H1 (cell line): ENCODE measurements around the gene UBE2O. TPM values are rescaled to one million over a fixed set of nuclear protein-coding genes. Genes with fewer than 3 reads are reported as not detected.

ENCODE experiments used
- CTCF ChIA-PET: fragments of 300-600 bp; sonication (Branson Sonifier 250); formaldehyde crosslinking; loops from one replicate; lab custom pipeline; 2021; ENCODE audit not compliant: partially characterized antibody; lab: Charles Lee
- POLR2A ChIA-PET: fragments of 300-600 bp; sonication (Branson Sonifier 250); formaldehyde crosslinking; loops from one replicate; lab custom pipeline; 2021; ENCODE audit warnings: inconsistent platforms; ENCODE audit not compliant: partially characterized antibody; lab: Charles Lee
- DNase-seq, 2 experiments: peaks; one replicate each; pipeline versions ENCODE4 v3.0.0 to v3.0.0-alpha.2; 2010 to 2022; ENCODE audit warnings: low spot score in 2 of 2, low read depth in 1 of 2, mixed read lengths in 1 of 2
- FAIRE-seq: peaks from 2 replicates; lab custom pipeline; 2011; peaks lifted over from hg19 to GRCh38; lab: Jason Lieb, UNC
- H2AFZ ChIP-seq: 2 replicates; pipeline ENCODE4 v1.8.1; 2012; ENCODE audit warnings: low read length, inconsistent platforms
- H2AK5ac ChIP-seq: 2 replicates; pipeline ENCODE4 v1.6.1; 2013; ENCODE audit warnings: low read depth, low read length
- H2BK120ac ChIP-seq: replicated peaks from 2 replicates; pipeline ENCODE3; 2013; ENCODE audit warnings: low read depth, low read length, inconsistent platforms
- H2BK12ac ChIP-seq: 2 replicates; pipeline ENCODE4 v1.6.1; 2013; ENCODE audit warnings: low read depth, low read length
- H2BK15ac ChIP-seq: 2 replicates; pipeline ENCODE4 v1.6.1; 2013; ENCODE audit warnings: low read length
- H2BK20ac ChIP-seq: 2 replicates; pipeline ENCODE4 v1.6.1; 2013; ENCODE audit warnings: low read length
- H2BK5ac ChIP-seq: 2 replicates; pipeline ENCODE4 v1.6.1; 2013; ENCODE audit warnings: low read depth, low read length
- H3K14ac ChIP-seq: 2 replicates; pipeline ENCODE4 v1.6.1; 2013; ENCODE audit warnings: inconsistent platforms; ENCODE audit not compliant: insufficient read length
- H3K18ac ChIP-seq: 2 replicates; pipeline ENCODE4 v1.6.1; 2013; ENCODE audit warnings: low read length; ENCODE audit errors: extremely low read depth
- H3K23ac ChIP-seq: 2 replicates; pipeline ENCODE4 v1.6.1; 2013; ENCODE audit warnings: inconsistent platforms; ENCODE audit not compliant: insufficient read length
- H3K23me2 ChIP-seq: 2 replicates; pipeline ENCODE4 v1.6.1; 2013; ENCODE audit warnings: low read depth, low read length
- H3K27ac ChIP-seq: 2 replicates; pipeline ENCODE4 v1.6.1; 2011; ENCODE audit warnings: low read depth, low read length, inconsistent platforms
- H3K27me3 ChIP-seq, 4 experiments: replicated peaks in 1 of 4; 1 replicate in 1 of 4; 2 replicates in 3 of 4; pipeline versions ENCODE4 v1.6.1 to v1.8.1; 2011 to 2013; ENCODE audit warnings: low read length in 3 of 4, mild to moderate bottlenecking in 3 of 4, inconsistent platforms in 2 of 4, mixed read lengths in 2 of 4, moderate library complexity in 1 of 4; ENCODE audit not compliant: control insufficient read depth in 3 of 4, insufficient read depth in 3 of 4; ENCODE audit errors: extremely low read depth in 1 of 4
- H3K36me3 ChIP-seq, 4 experiments: 2 replicates each; pipeline versions ENCODE4 v1.6.1 to v1.8.1; 2011 to 2013; ENCODE audit warnings: mild to moderate bottlenecking in 4 of 4, low read length in 3 of 4, moderate library complexity in 2 of 4, control low read depth in 1 of 4, inconsistent platforms in 1 of 4; ENCODE audit not compliant: insufficient read depth in 4 of 4, control insufficient read depth in 2 of 4
- H3K4ac ChIP-seq: replicated peaks from 2 replicates; pipeline ENCODE3; 2013; ENCODE audit warnings: low read length, low read depth, mixed read lengths, inconsistent platforms; ENCODE audit not compliant: insufficient read length
- H3K4me1 ChIP-seq, 4 experiments: replicated peaks in 1 of 4; 1 replicate in 1 of 4; 2 replicates in 3 of 4; pipeline versions ENCODE4 v1.6.1 to v1.8.1; 2011 to 2013; ENCODE audit warnings: low read length in 3 of 4, inconsistent platforms in 2 of 4, mixed read lengths in 1 of 4; ENCODE audit not compliant: insufficient read depth in 4 of 4, control insufficient read depth in 3 of 4
- H3K4me2 ChIP-seq, 2 experiments: 2 replicates each; pipeline versions ENCODE4 v1.6.1 to v1.8.1; 2011 to 2013; ENCODE audit warnings: low read depth in 2 of 2, low read length in 2 of 2, control low read depth in 1 of 2, inconsistent platforms in 1 of 2, mild to moderate bottlenecking in 1 of 2; ENCODE audit not compliant: insufficient read depth in 1 of 2
- H3K4me3 ChIP-seq, 4 experiments: fragments of 200-600, 300-600 bp in 1 of 4; sonication (generic), shearing (Covaris generic), sonication (Bioruptor Twin) in 1 of 4; 2 replicates each; pipeline versions ENCODE4 v1.5.1 to v1.8.1; 2011 to 2016; ENCODE audit warnings: low read length in 4 of 4, low read depth in 3 of 4, control low read depth in 2 of 4, inconsistent platforms in 2 of 4, mild to moderate bottlenecking in 2 of 4, mixed read lengths in 1 of 4, moderate library complexity in 1 of 4; ENCODE audit not compliant: insufficient read depth in 2 of 4; ENCODE audit errors: extremely low read depth in 1 of 4
- H3K56ac ChIP-seq: replicated peaks from 2 replicates; pipeline ENCODE3; 2013; ENCODE audit warnings: low read depth, mild to moderate bottlenecking, mixed read lengths, low read length, inconsistent platforms; ENCODE audit not compliant: insufficient read length
- H3K79me1 ChIP-seq: 2 replicates; pipeline ENCODE4 v1.6.1; 2013; ENCODE audit warnings: low read depth, low read length, control low read depth
- H3K79me2 ChIP-seq, 2 experiments: 2 replicates each; pipeline versions ENCODE4 v1.6.1 to v1.8.1; 2012 to 2013; ENCODE audit warnings: low read length in 2 of 2, mild to moderate bottlenecking in 2 of 2, inconsistent platforms in 1 of 2; ENCODE audit not compliant: insufficient read depth in 2 of 2, control insufficient read depth in 1 of 2
- H3K9ac ChIP-seq, 4 experiments: replicated peaks in 1 of 4; 1 replicate in 1 of 4; 2 replicates in 3 of 4; pipeline versions ENCODE4 v1.6.1 to v1.8.1; 2011 to 2013; ENCODE audit warnings: low read depth in 3 of 4, low read length in 3 of 4, control low read depth in 2 of 4, mild to moderate bottlenecking in 2 of 4, moderate library complexity in 2 of 4, inconsistent platforms in 1 of 4; ENCODE audit errors: extremely low read depth in 1 of 4
- H3K9me3 ChIP-seq, 2 experiments: 2 replicates each; pipeline versions ENCODE4 v1.6.1 to v1.8.1; 2012 to 2013; ENCODE audit warnings: mild to moderate bottlenecking in 2 of 2, moderate library complexity in 2 of 2, control low read depth in 1 of 2, inconsistent platforms in 1 of 2, low read depth in 1 of 2, low read length in 1 of 2, mixed read lengths in 1 of 2; ENCODE audit not compliant: insufficient read depth in 2 of 2
- H4K20me1 ChIP-seq, 2 experiments: replicated peaks in 1 of 2; 2 replicates each; pipeline versions ENCODE3 to v1.8.1; 2011 to 2013; ENCODE audit warnings: inconsistent platforms in 2 of 2, low read length in 2 of 2, mild to moderate bottlenecking in 1 of 2; ENCODE audit not compliant: insufficient read depth in 2 of 2, control insufficient read depth in 1 of 2
- H4K5ac ChIP-seq: 2 replicates; pipeline ENCODE4 v1.6.1; 2013; ENCODE audit warnings: low read length, low read depth, mixed read lengths, inconsistent platforms; ENCODE audit not compliant: insufficient read length
- H4K8ac ChIP-seq: 2 replicates; pipeline ENCODE4 v1.8.0; 2013; ENCODE audit warnings: mild to moderate bottlenecking, moderate library complexity, low read length, inconsistent platforms; ENCODE audit not compliant: insufficient read depth; ENCODE audit errors: extremely low read depth
- H4K91ac ChIP-seq: replicated peaks from 2 replicates; pipeline ENCODE3; 2013; ENCODE audit warnings: low read length, mixed read lengths, inconsistent platforms; ENCODE audit not compliant: insufficient read length
- JUND ChIP-seq: IDR thresholded peaks from 2 replicates; pipeline ENCODE4 v1.6.1; 2011; ENCODE audit warnings: mild to moderate bottlenecking, improper control_type of control experiment, low read length
- RAD21 ChIP-seq, 2 experiments: IDR thresholded peaks in 1 of 2; conservative IDR thresholded peaks in 1 of 2; 2 replicates each; pipeline ENCODE4 v1.6.1; 2011; ENCODE audit warnings: low read depth in 2 of 2, low read length in 2 of 2, improper control_type of control experiment in 1 of 2, inconsistent platforms in 1 of 2, mild to moderate bottlenecking in 1 of 2, moderate library complexity in 1 of 2
- SIN3A ChIP-seq, 2 experiments: IDR thresholded peaks in 1 of 2; conservative IDR thresholded peaks in 1 of 2; 2 replicates each; pipeline ENCODE4 v1.6.1; 2011 to 2012; ENCODE audit warnings: low read length in 2 of 2, improper control_type of control experiment in 1 of 2, low read depth in 1 of 2, mild to moderate bottlenecking in 1 of 2
- TAF1 ChIP-seq: IDR thresholded peaks from 2 replicates; pipeline ENCODE4 v1.6.1; 2011; ENCODE audit warnings: mild to moderate bottlenecking, low read depth, low read length
- TCF12 ChIP-seq: IDR thresholded peaks from 2 replicates; pipeline ENCODE4 v1.6.1; 2011; ENCODE audit warnings: low read depth, mild to moderate bottlenecking, low read length
- YY1 ChIP-seq: IDR thresholded peaks from 2 replicates; pipeline ENCODE4 v1.6.1; 2011; ENCODE audit warnings: low read depth, mild to moderate bottlenecking, low read length
- WGBS, 2 experiments: shearing (Covaris generic) in 1 of 2; methylation state at CpG; one replicate each; pipeline versions ENCODE4 v1.1.6 to v1.1.7; 2013 to 2015; ENCODE audit warnings: low lambda C conversion rate in 2 of 2, mixed read lengths in 2 of 2, inconsistent platforms in 1 of 2, low coverage in 1 of 2, missing lambda C conversion rate in 1 of 2; ENCODE audit not compliant: insufficient replicate concordance in 2 of 2, insufficient coverage in 1 of 2, insufficient read length in 1 of 2; ENCODE audit errors: extremely low coverage in 1 of 2, missing lambda C conversion rate in 1 of 2; 5-methylcytosine and 5-hydroxymethylcytosine counted together
- polyA plus RNA-seq, 7 experiments: library from polyadenylated mRNA; depleted of rRNA in 3 of 7; stranded (reverse) in 5 of 7; unstranded in 2 of 7; fragments of >200 nt in 5 of 7; fragments of 200-250 nt in 2 of 7; gene quantifications; 1 replicate in 5 of 7; 2 replicates in 1 of 7; 4 replicates in 1 of 7; pipeline versions ENCODE4 v1.2.1 to v1.2.3, GENCODE V29; 2011 to 2013; ENCODE audit warnings: missing spikeins in 2 of 7, mixed read lengths in 2 of 7
- total RNA-seq: library from RNA; stranded (reverse); fragmentation: NEBNext Ultra II Directional; extraction: Animal tissue kit (Norgen Biotek cat#: 25700); gene quantifications from 2 replicates; pipeline ENCODE4 v1.2.1, GENCODE V29; 2021
- TF ChIP-seq, protein P1 (sequence below): IDR thresholded peaks from 2 replicates; pipeline ENCODE4 v1.6.1; 2012; ENCODE audit warnings: inconsistent platforms
- TF ChIP-seq, protein P2 (sequence below), 3 experiments: IDR thresholded peaks; 1 replicate in 2 of 3; 2 replicates in 1 of 3; pipeline versions ENCODE4 v1.5.1 to v1.6.1; 2011; ENCODE audit warnings: low read length in 3 of 3, mild to moderate bottlenecking in 3 of 3, inconsistent platforms in 2 of 3, low read depth in 1 of 3, moderate library complexity in 1 of 3; ENCODE audit not compliant: insufficient read depth in 1 of 3; ENCODE audit errors: control extremely low read depth in 1 of 3

The UBE2O gene
- total and polyA plus RNA-seq, 2 of the 8 experiments (the other 6 are each of a cell fraction or from before 2014, with no cell fraction given): 24.4 to 63.0 TPM

DNA sequence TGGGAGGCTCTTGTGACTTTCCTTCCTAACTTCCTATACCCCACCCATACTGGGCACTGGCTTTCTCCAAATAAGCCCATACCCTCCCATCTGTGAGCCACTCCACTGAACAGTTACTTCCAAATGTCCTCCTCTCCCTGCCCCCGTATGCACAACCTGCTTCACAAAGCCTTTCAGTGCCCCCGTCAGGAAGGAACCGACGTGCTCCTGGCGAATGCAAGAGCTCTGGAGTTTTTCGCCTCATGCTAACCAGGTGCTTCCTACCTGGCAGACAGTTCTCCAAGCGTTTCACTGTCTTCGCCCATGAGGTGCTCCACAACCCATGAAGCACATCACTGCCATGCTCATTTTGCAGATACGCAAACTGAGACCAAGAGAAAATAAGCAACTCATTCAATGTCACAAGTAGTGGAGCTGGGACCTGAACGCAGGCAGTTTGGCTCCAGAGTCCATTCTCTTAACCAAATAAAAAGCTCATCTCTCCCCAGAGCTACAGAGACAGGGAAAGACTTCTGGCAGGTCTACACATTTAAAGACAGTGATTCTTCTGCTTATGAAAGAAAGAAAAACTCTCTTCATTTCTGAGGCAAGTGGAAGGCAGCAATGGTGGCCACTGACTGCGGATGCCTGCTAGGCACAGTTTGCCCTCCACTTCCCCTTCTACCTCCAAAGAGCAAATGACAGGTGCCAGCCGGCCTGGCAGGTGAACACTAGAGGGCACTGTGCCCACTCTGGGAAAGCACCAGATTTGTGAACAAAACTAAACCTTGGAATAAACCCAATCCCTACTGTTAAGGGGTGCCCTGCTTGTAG lies 44.7 kb downstream of the UBE2O start:
- no peak for FAIRE-seq
- Histone ChIP-seq H3K9me3 (no peaks in the 10 kb centered on the region), H3K14ac (no peak overlapping the region), H3K27me3 (no peaks in the 10 kb centered on the region), H4K8ac (no peak overlapping the region), H3K4ac (no peak overlapping the region), H3K23ac (no peak overlapping the region), H3K9ac (no peak overlapping the region), H3K18ac (no peak overlapping the region), H4K20me1 (peaks cover 3 to 26% of the 10 kb centered on the region in 2 experiments), H3K4me3 (no peak overlapping the region), H3K36me3 (peaks cover 2 to 15% (median 13%) of the 10 kb centered on the region in 4 experiments; a peak in 6 of 8 replicates), H3K4me2 (no peak overlapping the region), H4K91ac (no peak overlapping the region), H2BK120ac (no peak overlapping the region), H4K5ac (no peak overlapping the region), H2AK5ac (no peak overlapping the region), H3K23me2 (no peaks in the 10 kb centered on the region), H3K27ac (no peak overlapping the region), H3K79me1 (peaks cover 19% of the 10 kb centered on the region), H2AFZ (no peak overlapping the region), H2BK20ac (no peak overlapping the region), H3K4me1 (no peaks in the 10 kb centered on the region; a peak in 2 of 7 replicates), H2BK5ac (no peak overlapping the region), H2BK15ac (no peak overlapping the region), H3K56ac (no peak overlapping the region), H2BK12ac (no peak overlapping the region), H3K79me2 (peaks cover 4 to 38% of the 10 kb centered on the region in 2 experiments)
- CTCF ChIA-PET: interaction anchor here (0.6 to 14.5 kb wide), 41 partner anchors 9 to 446 kb away, joined by 3 to 197 read pairs (median 4); partner anchors contain the start of genes AANAT and UBE2O
- DNase-seq: peak in 1 of 2 experiments; percentile 88
- WGBS, 2 experiments: 82% methylated on average over 12 of the region's 12 CpGs; no CpG with 5 or more reads in 1 of the 2 experiments
- no peak for TF ChIP-seq TAF1
- peak in 1 of 2 experiments; percentile 72; a peak in 1 of 4 replicates for TF ChIP-seq SIN3A (conservative IDR thresholded peaks at IDR 0.05 in 1 of 2, IDR thresholded peaks at IDR 0.05 in 1 of 2; ENCODE audit: low read depth in 1 of 2, low read length in 2 of 2)
- TF ChIP-seq YY1: peak; percentile 64
- TF ChIP-seq RAD21 (IDR thresholded peaks at IDR 0.05 in 1 of 2, conservative IDR thresholded peaks at IDR 0.05 in 1 of 2; ENCODE audit: low read depth in 2 of 2, low read length in 2 of 2): peak; percentile 80 to 83
- TF ChIP-seq, protein P1, sequence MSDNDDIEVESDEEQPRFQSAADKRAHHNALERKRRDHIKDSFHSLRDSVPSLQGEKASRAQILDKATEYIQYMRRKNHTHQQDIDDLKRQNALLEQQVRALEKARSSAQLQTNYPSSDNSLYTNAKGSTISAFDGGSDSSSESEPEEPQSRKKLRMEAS: 0 out of 2 replicates have a peak, but pooled peaks have one; percentile 15
- 0 out of 2 replicates have a peak, but pooled peaks have one; percentile 29 for TF ChIP-seq TCF12
- TF ChIP-seq, protein P2, sequence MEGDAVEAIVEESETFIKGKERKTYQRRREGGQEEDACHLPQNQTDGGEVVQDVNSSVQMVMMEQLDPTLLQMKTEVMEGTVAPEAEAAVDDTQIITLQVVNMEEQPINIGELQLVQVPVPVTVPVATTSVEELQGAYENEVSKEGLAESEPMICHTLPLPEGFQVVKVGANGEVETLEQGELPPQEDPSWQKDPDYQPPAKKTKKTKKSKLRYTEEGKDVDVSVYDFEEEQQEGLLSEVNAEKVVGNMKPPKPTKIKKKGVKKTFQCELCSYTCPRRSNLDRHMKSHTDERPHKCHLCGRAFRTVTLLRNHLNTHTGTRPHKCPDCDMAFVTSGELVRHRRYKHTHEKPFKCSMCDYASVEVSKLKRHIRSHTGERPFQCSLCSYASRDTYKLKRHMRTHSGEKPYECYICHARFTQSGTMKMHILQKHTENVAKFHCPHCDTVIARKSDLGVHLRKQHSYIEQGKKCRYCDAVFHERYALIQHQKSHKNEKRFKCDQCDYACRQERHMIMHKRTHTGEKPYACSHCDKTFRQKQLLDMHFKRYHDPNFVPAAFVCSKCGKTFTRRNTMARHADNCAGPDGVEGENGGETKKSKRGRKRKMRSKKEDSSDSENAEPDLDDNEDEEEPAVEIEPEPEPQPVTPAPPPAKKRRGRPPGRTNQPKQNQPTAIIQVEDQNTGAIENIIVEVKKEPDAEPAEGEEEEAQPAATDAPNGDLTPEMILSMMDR (IDR thresholded peaks at IDR 0.05; ENCODE audit: control extremely low read depth in 1 of 3, insufficient read depth in 1 of 3, low read depth in 1 of 3, low read length in 3 of 3): peak; percentile 83 to 88 (median 87)
- TF ChIP-seq JUND: no peak
- POLR2A ChIA-PET: interaction anchor here (0.7 to 1.6 kb wide), 4 partner anchors 41 to 262 kb away, joined by 3 to 4 read pairs (median 3); no protein-coding TSS in a partner anchor
